H1 (cell line): ENCODE data around the gene GALNTL6. TPM values are rescaled to one million over a fixed set of nuclear protein-coding genes. Genes with fewer than 3 reads are reported as not detected.

Source experiments
- CTCF ChIA-PET: fragments of 300-600 bp; sonication (Branson Sonifier 250); formaldehyde crosslinking; loops from one replicate; lab custom pipeline; 2021; ENCODE audit not compliant: partially characterized antibody; lab: Charles Lee
- POLR2A ChIA-PET: fragments of 300-600 bp; sonication (Branson Sonifier 250); formaldehyde crosslinking; loops from one replicate; lab custom pipeline; 2021; ENCODE audit warnings: inconsistent platforms; ENCODE audit not compliant: partially characterized antibody; lab: Charles Lee
- DNase-seq, 2 experiments: peaks; one replicate each; pipeline versions ENCODE4 v3.0.0 to v3.0.0-alpha.2; 2010 to 2022; ENCODE audit warnings: low spot score in 2 of 2, low read depth in 1 of 2, mixed read lengths in 1 of 2
- FAIRE-seq: peaks from 2 replicates; lab custom pipeline; 2011; peaks lifted over from hg19 to GRCh38; lab: Jason Lieb, UNC
- H2AFZ ChIP-seq: 2 replicates; pipeline ENCODE4 v1.8.1; 2012; ENCODE audit warnings: low read length, inconsistent platforms
- H2AK5ac ChIP-seq: 2 replicates; pipeline ENCODE4 v1.6.1; 2013; ENCODE audit warnings: low read depth, low read length
- H2BK120ac ChIP-seq: replicated peaks from 2 replicates; pipeline ENCODE3; 2013; ENCODE audit warnings: low read depth, low read length, inconsistent platforms
- H2BK12ac ChIP-seq: 2 replicates; pipeline ENCODE4 v1.6.1; 2013; ENCODE audit warnings: low read depth, low read length
- H2BK15ac ChIP-seq: 2 replicates; pipeline ENCODE4 v1.6.1; 2013; ENCODE audit warnings: low read length
- H2BK20ac ChIP-seq: 2 replicates; pipeline ENCODE4 v1.6.1; 2013; ENCODE audit warnings: low read length
- H2BK5ac ChIP-seq: 2 replicates; pipeline ENCODE4 v1.6.1; 2013; ENCODE audit warnings: low read depth, low read length
- H3K14ac ChIP-seq: 2 replicates; pipeline ENCODE4 v1.6.1; 2013; ENCODE audit warnings: inconsistent platforms; ENCODE audit not compliant: insufficient read length
- H3K18ac ChIP-seq: 2 replicates; pipeline ENCODE4 v1.6.1; 2013; ENCODE audit warnings: low read length; ENCODE audit errors: extremely low read depth
- H3K23ac ChIP-seq: 2 replicates; pipeline ENCODE4 v1.6.1; 2013; ENCODE audit warnings: inconsistent platforms; ENCODE audit not compliant: insufficient read length
- H3K23me2 ChIP-seq: 2 replicates; pipeline ENCODE4 v1.6.1; 2013; ENCODE audit warnings: low read depth, low read length
- H3K27ac ChIP-seq: 2 replicates; pipeline ENCODE4 v1.6.1; 2011; ENCODE audit warnings: low read depth, low read length, inconsistent platforms
- H3K27me3 ChIP-seq, 4 experiments: replicated peaks in 1 of 4; 1 replicate in 1 of 4; 2 replicates in 3 of 4; pipeline versions ENCODE4 v1.6.1 to v1.8.1; 2011 to 2013; ENCODE audit warnings: low read length in 3 of 4, mild to moderate bottlenecking in 3 of 4, inconsistent platforms in 2 of 4, mixed read lengths in 2 of 4, moderate library complexity in 1 of 4; ENCODE audit not compliant: control insufficient read depth in 3 of 4, insufficient read depth in 3 of 4; ENCODE audit errors: extremely low read depth in 1 of 4
- H3K36me3 ChIP-seq, 4 experiments: 2 replicates each; pipeline versions ENCODE4 v1.6.1 to v1.8.1; 2011 to 2013; ENCODE audit warnings: mild to moderate bottlenecking in 4 of 4, low read length in 3 of 4, moderate library complexity in 2 of 4, control low read depth in 1 of 4, inconsistent platforms in 1 of 4; ENCODE audit not compliant: insufficient read depth in 4 of 4, control insufficient read depth in 2 of 4
- H3K4ac ChIP-seq: replicated peaks from 2 replicates; pipeline ENCODE3; 2013; ENCODE audit warnings: low read length, low read depth, mixed read lengths, inconsistent platforms; ENCODE audit not compliant: insufficient read length
- H3K4me1 ChIP-seq, 4 experiments: replicated peaks in 1 of 4; 1 replicate in 1 of 4; 2 replicates in 3 of 4; pipeline versions ENCODE4 v1.6.1 to v1.8.1; 2011 to 2013; ENCODE audit warnings: low read length in 3 of 4, inconsistent platforms in 2 of 4, mixed read lengths in 1 of 4; ENCODE audit not compliant: insufficient read depth in 4 of 4, control insufficient read depth in 3 of 4
- H3K4me2 ChIP-seq, 2 experiments: 2 replicates each; pipeline versions ENCODE4 v1.6.1 to v1.8.1; 2011 to 2013; ENCODE audit warnings: low read depth in 2 of 2, low read length in 2 of 2, control low read depth in 1 of 2, inconsistent platforms in 1 of 2, mild to moderate bottlenecking in 1 of 2; ENCODE audit not compliant: insufficient read depth in 1 of 2
- H3K4me3 ChIP-seq, 4 experiments: fragments of 200-600, 300-600 bp in 1 of 4; sonication (generic), shearing (Covaris generic), sonication (Bioruptor Twin) in 1 of 4; 2 replicates each; pipeline versions ENCODE4 v1.5.1 to v1.8.1; 2011 to 2016; ENCODE audit warnings: low read length in 4 of 4, low read depth in 3 of 4, control low read depth in 2 of 4, inconsistent platforms in 2 of 4, mild to moderate bottlenecking in 2 of 4, mixed read lengths in 1 of 4, moderate library complexity in 1 of 4; ENCODE audit not compliant: insufficient read depth in 2 of 4; ENCODE audit errors: extremely low read depth in 1 of 4
- H3K56ac ChIP-seq: replicated peaks from 2 replicates; pipeline ENCODE3; 2013; ENCODE audit warnings: low read depth, mild to moderate bottlenecking, mixed read lengths, low read length, inconsistent platforms; ENCODE audit not compliant: insufficient read length
- H3K79me1 ChIP-seq: 2 replicates; pipeline ENCODE4 v1.6.1; 2013; ENCODE audit warnings: low read depth, low read length, control low read depth
- H3K79me2 ChIP-seq, 2 experiments: 2 replicates each; pipeline versions ENCODE4 v1.6.1 to v1.8.1; 2012 to 2013; ENCODE audit warnings: low read length in 2 of 2, mild to moderate bottlenecking in 2 of 2, inconsistent platforms in 1 of 2; ENCODE audit not compliant: insufficient read depth in 2 of 2, control insufficient read depth in 1 of 2
- H3K9ac ChIP-seq, 4 experiments: replicated peaks in 1 of 4; 1 replicate in 1 of 4; 2 replicates in 3 of 4; pipeline versions ENCODE4 v1.6.1 to v1.8.1; 2011 to 2013; ENCODE audit warnings: low read depth in 3 of 4, low read length in 3 of 4, control low read depth in 2 of 4, mild to moderate bottlenecking in 2 of 4, moderate library complexity in 2 of 4, inconsistent platforms in 1 of 4; ENCODE audit errors: extremely low read depth in 1 of 4
- H3K9me3 ChIP-seq, 2 experiments: 2 replicates each; pipeline versions ENCODE4 v1.6.1 to v1.8.1; 2012 to 2013; ENCODE audit warnings: mild to moderate bottlenecking in 2 of 2, moderate library complexity in 2 of 2, control low read depth in 1 of 2, inconsistent platforms in 1 of 2, low read depth in 1 of 2, low read length in 1 of 2, mixed read lengths in 1 of 2; ENCODE audit not compliant: insufficient read depth in 2 of 2
- H4K20me1 ChIP-seq, 2 experiments: replicated peaks in 1 of 2; 2 replicates each; pipeline versions ENCODE3 to v1.8.1; 2011 to 2013; ENCODE audit warnings: inconsistent platforms in 2 of 2, low read length in 2 of 2, mild to moderate bottlenecking in 1 of 2; ENCODE audit not compliant: insufficient read depth in 2 of 2, control insufficient read depth in 1 of 2
- H4K5ac ChIP-seq: 2 replicates; pipeline ENCODE4 v1.6.1; 2013; ENCODE audit warnings: low read length, low read depth, mixed read lengths, inconsistent platforms; ENCODE audit not compliant: insufficient read length
- H4K8ac ChIP-seq: 2 replicates; pipeline ENCODE4 v1.8.0; 2013; ENCODE audit warnings: mild to moderate bottlenecking, moderate library complexity, low read length, inconsistent platforms; ENCODE audit not compliant: insufficient read depth; ENCODE audit errors: extremely low read depth
- H4K91ac ChIP-seq: replicated peaks from 2 replicates; pipeline ENCODE3; 2013; ENCODE audit warnings: low read length, mixed read lengths, inconsistent platforms; ENCODE audit not compliant: insufficient read length
- CHD1 ChIP-seq: IDR thresholded peaks from 2 replicates; pipeline ENCODE4 v1.6.1; 2012; ENCODE audit warnings: low read depth, low read length, improper control_type of control experiment
- CTBP2 ChIP-seq: IDR thresholded peaks from 2 replicates; pipeline ENCODE4 v1.7.0; 2011; ENCODE audit warnings: borderline replicate concordance, mild to moderate bottlenecking, moderate library complexity, mixed read lengths, low read length; ENCODE audit not compliant: insufficient read depth, insufficient read length
- FOSL1 ChIP-seq: IDR thresholded peaks from 2 replicates; pipeline ENCODE4 v1.6.1; 2011; ENCODE audit warnings: mild to moderate bottlenecking, low read depth, low read length, moderate library complexity; ENCODE audit not compliant: insufficient read depth
- HDAC2 ChIP-seq, 2 experiments: fragments of 300-600 bp in 1 of 2; sonication (generic) in 1 of 2; IDR thresholded peaks; 2 replicates each; pipeline ENCODE4 v1.6.1; 2011 to 2012; ENCODE audit warnings: low read depth in 2 of 2, low read length in 2 of 2, mild to moderate bottlenecking in 2 of 2, moderate library complexity in 2 of 2, borderline replicate concordance in 1 of 2, inconsistent platforms in 1 of 2
- JUN ChIP-seq: IDR thresholded peaks from 2 replicates; pipeline ENCODE4 v1.6.1; 2011; ENCODE audit warnings: low read depth, mild to moderate bottlenecking, improper control_type of control experiment, low read length
- KDM5A ChIP-seq: fragments of 200-600 bp; IDR thresholded peaks from 2 replicates; pipeline ENCODE4 v1.7.1; 2012; ENCODE audit warnings: mild to moderate bottlenecking, low read length, inconsistent platforms, mixed read lengths
- MAX ChIP-seq: IDR thresholded peaks from 2 replicates; pipeline ENCODE4 v1.6.1; 2012; ENCODE audit warnings: inconsistent platforms
- POLR2AphosphoS5 ChIP-seq: IDR thresholded peaks from 2 replicates; pipeline ENCODE4 v1.6.1; 2011; ENCODE audit warnings: low read depth, low read length
- SAP30 ChIP-seq: fragments of 300-600 bp; sonication (generic); IDR thresholded peaks from 2 replicates; pipeline ENCODE4 v1.7.1; 2012; ENCODE audit warnings: low read length, moderate library complexity, mild to moderate bottlenecking, inconsistent platforms; ENCODE audit not compliant: insufficient read depth, insufficient replicate concordance
- TAF1 ChIP-seq: IDR thresholded peaks from 2 replicates; pipeline ENCODE4 v1.6.1; 2011; ENCODE audit warnings: mild to moderate bottlenecking, low read depth, low read length
- TAF7 ChIP-seq: optimal IDR thresholded peaks from 2 replicates; pipeline ENCODE3; 2011; ENCODE audit warnings: low read depth, mild to moderate bottlenecking, inconsistent platforms, low read length, moderate library complexity, borderline replicate concordance
- TBP ChIP-seq: IDR thresholded peaks from 2 replicates; pipeline ENCODE4 v1.6.1; 2011; ENCODE audit warnings: low read depth, low read length, improper control_type of control experiment
- TEAD4 ChIP-seq: IDR thresholded peaks from 2 replicates; pipeline ENCODE4 v1.6.1; 2012; ENCODE audit warnings: low read depth, low read length, inconsistent platforms, mixed read lengths
- ZNF274 ChIP-seq: IDR thresholded peaks from 2 replicates; pipeline ENCODE4 v1.7.0; 2012; ENCODE audit warnings: low read length, borderline replicate concordance; ENCODE audit errors: extremely low read depth
- polyA plus RNA-seq, 7 experiments: library from polyadenylated mRNA; depleted of rRNA in 3 of 7; stranded (reverse) in 5 of 7; unstranded in 2 of 7; fragments of >200 nt in 5 of 7; fragments of 200-250 nt in 2 of 7; gene quantifications; 1 replicate in 5 of 7; 2 replicates in 1 of 7; 4 replicates in 1 of 7; pipeline versions ENCODE4 v1.2.1 to v1.2.3, GENCODE V29; 2011 to 2013; ENCODE audit warnings: missing spikeins in 2 of 7, mixed read lengths in 2 of 7
- total RNA-seq: library from RNA; stranded (reverse); fragmentation: NEBNext Ultra II Directional; extraction: Animal tissue kit (Norgen Biotek cat#: 25700); gene quantifications from 2 replicates; pipeline ENCODE4 v1.2.1, GENCODE V29; 2021
- TF ChIP-seq, protein P1 (sequence below): IDR thresholded peaks from 2 replicates; pipeline ENCODE4 v1.6.1; 2011; ENCODE audit warnings: low read depth, mild to moderate bottlenecking, low read length; ENCODE audit not compliant: insufficient read depth

Gene GALNTL6
- total and polyA plus RNA-seq, 2 of the 8 experiments (the other 6 are each of a cell fraction or from before 2014, with no cell fraction given), result 0.03 to 0.32 TPM

GRCh38 chr4:171978216-171978615 lies 165.0 kb downstream of the GALNTL6 start:
- CTCF ChIA-PET, result no interaction called here
- no peaks in the 10 kb centered on the region for H3K23me2 ChIP-seq
- H4K8ac ChIP-seq, result no peak overlapping the region
- H2BK12ac ChIP-seq, result no peak overlapping the region
- H2BK120ac ChIP-seq, result no peak overlapping the region
- no peak for DNase-seq
- H4K91ac ChIP-seq, result no peak overlapping the region
- no peak overlapping the region for H2BK15ac ChIP-seq
- H3K4ac ChIP-seq, result no peak overlapping the region
- no peaks in the 10 kb centered on the region for H3K4me1 ChIP-seq
- H4K5ac ChIP-seq, result no peak overlapping the region
- H3K36me3 ChIP-seq, result no peaks in the 10 kb centered on the region
- FAIRE-seq, result no peak
- no peak overlapping the region for H3K18ac ChIP-seq
- no peak overlapping the region for H2BK20ac ChIP-seq
- no peaks in the 10 kb centered on the region for H3K79me1 ChIP-seq
- POLR2A ChIA-PET, result no interaction called here
- H4K20me1 ChIP-seq, result no peaks in the 10 kb centered on the region
- no peak overlapping the region for H2BK5ac ChIP-seq
- no peak overlapping the region for H3K23ac ChIP-seq
- H2AFZ ChIP-seq, result peak overlapping the region; percentile 58; the same call in 1 of the 2 replicates
- H2AK5ac ChIP-seq, result no peak overlapping the region
- H3K79me2 ChIP-seq, result no peaks in the 10 kb centered on the region
- no peak overlapping the region for H3K4me2 ChIP-seq
- H3K4me3 ChIP-seq, result no peak overlapping the region
- H3K9ac ChIP-seq, result no peak overlapping the region
- H3K9me3 ChIP-seq, result no peaks in the 10 kb centered on the region
- no peak overlapping the region for H3K56ac ChIP-seq
- H3K14ac ChIP-seq, result no peak overlapping the region
- no peak overlapping the region for H3K27ac ChIP-seq
- H3K27me3 ChIP-seq, result no peaks in the 10 kb centered on the region
- TF ChIP-seq HDAC2 (IDR thresholded peaks at IDR 0.05; ENCODE audit: borderline replicate concordance in 1 of 2, low read depth in 2 of 2, low read length in 2 of 2) (no peak), TEAD4 (no peak), MAX (no peak), JUN (no peak), TAF7 (no peak), SAP30 (no peak), KDM5A (no peak), TBP (no peak), TAF1 (no peak), POLR2AphosphoS5 (no peak), CHD1 (no peak), CTBP2 (no peak), FOSL1 (no peak), ZNF274 (no peak)
- TF ChIP-seq, protein P1, sequence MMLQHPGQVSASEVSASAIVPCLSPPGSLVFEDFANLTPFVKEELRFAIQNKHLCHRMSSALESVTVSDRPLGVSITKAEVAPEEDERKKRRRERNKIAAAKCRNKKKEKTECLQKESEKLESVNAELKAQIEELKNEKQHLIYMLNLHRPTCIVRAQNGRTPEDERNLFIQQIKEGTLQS, result no peak
